Head of caudate nucleus (tissue), 42 donors: ENCODE data around the gene SIAH3.
"Not testable (repeated sequence)": the region's sequence is repeated elsewhere in the genome, so short reads cannot be mapped to it uniquely, and the experiment has no call there.

Source experiments
- DNase-seq, 42 donors: peaks; one replicate each; pipeline versions ENCODE4 v3.0.0 to v3.0.0-alpha.2; 2020 to 2021; ENCODE audit warnings: mixed read lengths in 7 of 42
- intact Hi-C: fragments of 100-400 bp; cut with DNase I; formaldehyde crosslinking; loops from one replicate; pipeline ENCODE4 v1.15.0; 2022

SIAH3 gene

GRCh38 chr13:45851171-45851921, at the start of gene SIAH3:
Gene SIAH3 (minus strand): TSS chr13:45851753. CDS start chr13:45851629, 124 bp downstream.
- peak; percentile 37 to 88 (median 67) for DNase-seq
- intact Hi-C loops, result no loop called here

DNA sequence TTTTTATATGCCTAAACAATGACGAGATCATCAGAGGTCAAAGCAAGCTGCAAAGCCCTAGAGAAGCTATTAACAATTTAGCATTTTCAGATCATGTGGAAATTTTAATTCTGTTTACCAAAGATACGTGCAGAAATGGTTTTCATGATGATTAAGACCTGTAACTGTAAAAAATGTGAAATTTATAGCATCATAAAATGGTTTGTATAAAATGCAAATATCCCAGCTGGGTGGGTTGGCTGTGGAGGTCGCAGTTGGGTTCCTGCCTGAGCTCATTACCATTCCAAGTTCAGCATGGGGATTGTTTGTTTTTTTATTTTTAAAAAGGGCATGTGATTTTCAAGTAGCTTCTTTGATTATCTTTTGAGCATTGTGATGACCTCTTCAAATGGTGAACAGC, 47.9 kb upstream of the SIAH3 start:
- intact Hi-C loops, result no loop called here
- no peak for DNase-seq

DNA sequence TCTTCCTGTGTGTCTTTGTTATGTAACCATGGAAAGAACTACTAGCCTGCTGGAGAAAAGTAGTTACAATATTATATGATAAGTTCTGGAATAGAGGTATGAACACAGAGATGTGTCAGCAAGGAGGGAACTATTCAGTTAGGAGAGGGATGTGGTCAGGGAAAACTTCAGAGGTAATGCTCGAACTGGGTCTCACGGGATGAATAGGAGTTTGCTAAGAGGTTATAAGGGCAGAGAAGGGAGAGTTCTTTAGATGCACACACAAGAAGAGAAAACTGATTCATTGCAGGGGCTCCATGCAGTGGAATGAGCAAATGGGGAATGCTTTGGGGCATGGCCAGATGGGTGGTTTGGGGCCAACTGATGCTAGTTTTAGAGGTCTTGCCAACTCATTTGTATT, 46.0 kb upstream of the SIAH3 start:
- intact Hi-C loops, result no loop called here
- DNase-seq, result no peak

GRCh38 chr13:45896285-45896684, 44.7 kb upstream of the SIAH3 start:
- intact Hi-C loops, result no loop called here
- no peak for DNase-seq

GRCh38 chr13:45895881-45896280, 44.3 kb upstream of the SIAH3 start:
- DNase-seq, result no peak
- intact Hi-C loops, result no loop called here

GRCh38 chr13:45892513-45892912, 41.0 kb upstream of the SIAH3 start:
- intact Hi-C loops, result no loop called here
- DNase-seq, result no peak

DNA sequence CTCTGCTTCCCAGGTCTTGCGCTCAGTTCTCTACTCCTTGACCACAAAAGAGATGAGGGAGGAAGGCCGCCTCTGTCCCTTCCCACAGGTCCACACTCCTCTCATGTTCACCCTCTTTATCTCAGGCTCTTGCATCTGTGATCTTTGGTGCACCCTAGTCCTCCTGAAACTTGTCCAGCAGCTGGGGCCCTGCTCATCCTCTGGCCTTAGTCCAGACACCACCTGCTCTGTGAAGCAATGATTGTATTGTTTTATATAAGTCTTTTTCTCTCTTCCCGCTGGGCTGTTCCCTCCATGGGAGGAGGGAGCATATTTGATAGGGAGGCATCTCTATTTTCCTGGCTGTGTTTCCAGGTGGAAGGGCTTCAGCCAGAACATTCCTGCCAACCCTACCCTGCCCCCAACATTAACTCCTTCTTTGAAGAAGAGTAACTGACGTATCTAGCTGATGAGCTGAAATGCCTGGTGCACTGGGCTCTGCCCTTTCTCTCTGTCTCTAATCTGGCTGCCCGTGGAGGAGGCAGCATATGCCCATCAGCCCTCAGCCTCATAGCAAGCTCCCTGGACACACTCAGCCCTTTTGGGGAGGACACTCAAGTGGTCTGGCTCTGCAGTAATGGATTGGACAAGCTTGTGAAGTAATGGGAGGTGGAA, 38.2 kb upstream of the SIAH3 start:
- intact Hi-C loops, result no loop called here
- no peak for DNase-seq

DNA sequence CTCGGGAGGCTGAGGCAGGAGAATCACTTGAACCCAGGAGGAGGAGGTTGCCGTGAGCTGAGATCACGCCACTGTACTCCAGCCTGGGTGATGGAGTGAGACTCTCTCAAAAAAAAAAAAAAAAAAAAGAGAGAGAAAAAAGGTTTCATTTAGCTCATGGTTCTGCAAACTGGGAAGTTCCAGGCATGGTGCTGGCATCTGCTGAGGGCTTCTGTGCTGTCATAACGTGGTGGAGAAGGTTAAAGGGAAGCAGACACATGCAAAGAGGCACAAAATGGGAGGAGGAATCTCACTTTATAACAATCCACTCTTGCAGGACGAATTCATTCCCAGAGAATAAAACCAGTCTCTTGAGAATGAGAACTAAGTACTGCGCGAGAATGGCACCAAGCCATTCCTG, 34.9 kb upstream of the SIAH3 start:
- intact Hi-C loops, result no loop called here
- DNase-seq, result no peak

GRCh38 chr13:45885194-45885593, 33.6 kb upstream of the SIAH3 start:
- no peak for DNase-seq
- intact Hi-C loops, result no loop called here

GRCh38 chr13:45882626-45883025, 31.1 kb upstream of the SIAH3 start:
- intact Hi-C loops, result no loop called here
- DNase-seq, result no peak

DNA sequence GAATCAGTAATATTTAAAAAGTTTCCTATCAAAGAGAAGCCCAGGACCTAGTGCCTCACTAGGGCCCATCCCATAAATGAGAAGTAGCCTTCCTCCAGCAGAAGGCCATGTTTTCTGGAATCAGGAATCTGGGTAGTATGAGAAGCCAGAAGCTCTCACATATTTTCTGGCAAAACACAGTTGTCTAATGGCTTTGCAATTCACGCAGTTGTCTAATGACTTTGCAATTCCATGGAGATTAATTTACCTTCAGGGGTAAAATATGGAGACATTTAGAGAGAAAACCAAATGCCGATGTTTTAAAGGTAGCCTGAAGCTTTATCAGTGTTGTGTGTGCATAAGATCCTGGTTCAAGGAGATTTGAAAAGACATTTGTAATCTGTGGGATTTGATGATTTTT, 29.8 kb upstream of the SIAH3 start:
- intact Hi-C loops, result no loop called here
- DNase-seq, result no peak

- DNase-seq, result no peak
- intact Hi-C loops, result no loop called here
Observed at GRCh38 chr13:45880242-45880641, 28.7 kb upstream of the SIAH3 start.

GRCh38 chr13:45879666-45880065, 28.1 kb upstream of the SIAH3 start:
- peak in 5 of 42 donors; percentile 9 to 54 (median 17) for DNase-seq
- intact Hi-C loops, result no loop called here

DNA sequence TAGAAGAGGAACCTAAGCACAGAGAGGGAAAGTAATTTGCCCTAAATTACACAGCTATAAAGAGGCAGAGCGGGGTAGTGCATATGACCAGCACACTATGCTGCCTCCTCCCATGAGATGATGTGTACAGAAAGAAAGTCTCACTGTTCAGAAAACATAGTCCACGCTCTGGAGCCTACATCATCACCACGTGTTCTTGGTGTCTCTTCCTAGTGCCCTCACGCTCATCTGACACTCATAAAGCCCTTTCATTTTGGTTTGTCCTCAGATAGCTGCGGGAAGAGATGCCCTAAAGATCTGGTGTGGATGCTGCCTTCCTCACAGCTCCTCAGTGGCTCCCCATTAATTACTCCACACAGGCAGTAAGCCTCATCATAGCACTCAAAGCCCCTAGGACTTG, 27.4 kb upstream of the SIAH3 start:
- intact Hi-C loops, result no loop called here
- peak in 4 of 42 donors; percentile 12 to 64 (median 30) for DNase-seq

- intact Hi-C loops, result no loop called here
- no peak for DNase-seq
Observed at GRCh38 chr13:45876781-45877180, 25.2 kb upstream of the SIAH3 start.

GRCh38 chr13:45875951-45876350, 24.4 kb upstream of the SIAH3 start:
- DNase-seq, result peak in 18 of 42 donors; percentile 15 to 68 (median 40)
- intact Hi-C loops, result no loop called here

DNA sequence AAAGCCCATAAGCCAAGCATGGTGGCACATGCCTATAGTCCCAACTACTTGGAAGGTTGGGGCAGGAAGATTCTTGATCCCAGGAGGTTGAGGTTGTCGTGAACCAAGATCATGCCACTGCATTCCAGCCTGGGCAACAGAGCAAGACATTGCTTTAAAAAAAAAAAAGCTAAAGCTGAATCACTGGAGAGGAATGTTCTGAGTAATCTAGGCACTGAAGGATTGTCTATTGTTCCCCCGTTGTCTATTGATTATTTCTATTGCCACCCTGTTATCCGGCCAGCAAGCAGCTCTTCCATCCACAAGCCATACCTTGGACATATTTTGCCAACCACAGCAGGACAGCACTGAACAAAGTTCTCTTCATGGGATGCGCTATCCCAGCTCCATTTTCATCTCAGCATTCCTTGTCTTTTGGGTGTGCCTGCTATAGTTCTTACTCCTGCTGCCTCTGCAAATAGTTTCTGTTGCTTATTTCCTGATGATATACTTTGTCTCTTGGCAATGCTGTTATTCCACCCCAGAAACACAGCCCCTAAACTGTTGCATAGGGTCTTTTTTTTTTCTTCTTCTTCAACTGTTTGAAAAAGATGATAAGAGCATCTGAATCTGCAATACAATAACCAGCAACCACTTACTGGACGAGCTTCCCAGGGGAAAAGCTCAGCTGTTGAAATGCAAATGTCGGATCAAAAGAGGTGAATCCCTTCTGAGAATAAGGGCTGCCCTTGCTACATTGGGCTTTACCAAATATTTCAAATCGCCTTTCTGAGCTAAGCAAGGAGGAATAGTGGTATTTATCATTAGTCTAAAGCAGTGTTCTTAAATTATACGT, 22.2 kb upstream of the SIAH3 start:
- intact Hi-C loops, result no loop called here
- DNase-seq, result no peak

- intact Hi-C loops, result no loop called here
- no peak for DNase-seq
Observed at GRCh38 chr13:45872566-45872965, 21.0 kb upstream of the SIAH3 start.

DNA sequence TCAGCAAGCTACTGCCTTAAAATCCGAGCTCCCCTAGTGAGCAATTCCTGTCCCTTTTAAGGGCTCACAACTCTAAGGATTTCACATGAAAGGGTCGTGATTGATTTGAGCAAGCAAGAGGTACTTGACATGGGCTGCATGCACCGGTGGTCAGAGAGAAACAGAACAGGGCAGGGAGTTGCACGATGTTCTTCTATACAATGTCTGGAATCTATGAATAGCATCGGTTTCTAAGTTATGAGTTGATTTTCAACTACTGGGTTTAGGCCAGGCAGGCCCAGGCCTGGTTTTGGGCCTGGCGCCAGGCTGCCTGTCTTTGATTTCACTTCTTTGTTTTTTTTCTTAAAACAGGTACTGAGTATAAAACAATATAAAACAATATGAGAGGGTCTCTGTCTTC, 19.6 kb upstream of the SIAH3 start:
- DNase-seq, intact Hi-C loops: not testable (repeated sequence)

GRCh38 chr13:45870232-45870631, 18.7 kb upstream of the SIAH3 start:
- intact Hi-C loops, result no loop called here
- no peak for DNase-seq
